Lung (tissue), 16 donors: ENCODE results near the gene FLT1. TPM values are rescaled to one million over a fixed set of nuclear protein-coding genes. Genes with fewer than 3 reads are reported as not detected.

Experiments
- ATAC-seq: fragments of 200-7000 bp; cut with Tn5 transposase; one replicate; pipeline ENCODE4 v1.9.1; 2020; ENCODE audit warnings: moderate number of reproducible peaks; ENCODE audit not compliant: insufficient read depth, low FRiP score
- DNase-seq, 3 donors: peaks; one replicate each; pipeline ENCODE4 v3.0.0-alpha.2; 2013 to 2017
- H3K27ac ChIP-seq, 2 donors: one replicate each; pipeline ENCODE4 v1.5.1; 2013; ENCODE audit warnings: mild to moderate bottlenecking in 2 of 2, moderate library complexity in 2 of 2, control low read depth in 1 of 2, inconsistent platforms in 1 of 2, low read depth in 1 of 2, low read length in 1 of 2
- H3K27me3 ChIP-seq, 3 donors: one replicate each; pipeline ENCODE4 v1.5.1; 2013; ENCODE audit warnings: low read length in 2 of 3; ENCODE audit not compliant: control insufficient read depth in 3 of 3, insufficient read depth in 3 of 3
- H3K36me3 ChIP-seq, 4 donors: one replicate each; pipeline ENCODE4 v1.5.1; 2013; ENCODE audit warnings: low read length in 4 of 4, mild to moderate bottlenecking in 1 of 4, moderate library complexity in 1 of 4; ENCODE audit not compliant: control insufficient read depth in 4 of 4, insufficient read depth in 4 of 4
- H3K4me1 ChIP-seq, 5 donors: one replicate each; pipeline ENCODE4 v1.5.1; 2013; ENCODE audit warnings: low read length in 5 of 5, mild to moderate bottlenecking in 2 of 5, moderate library complexity in 1 of 5; ENCODE audit not compliant: control insufficient read depth in 5 of 5, insufficient read depth in 5 of 5
- H3K4me3 ChIP-seq: one replicate; pipeline ENCODE4 v1.5.1; 2013; ENCODE audit warnings: mild to moderate bottlenecking, control low read depth, moderate library complexity
- H3K9ac ChIP-seq, 2 donors: one replicate each; pipeline ENCODE4 v1.5.1; 2013; ENCODE audit warnings: low read length in 2 of 2, control low read depth in 1 of 2; ENCODE audit not compliant: insufficient read depth in 1 of 2
- H3K9me3 ChIP-seq, 4 donors: one replicate each; pipeline ENCODE4 v1.5.1; 2013; ENCODE audit warnings: low read length in 3 of 4, mild to moderate bottlenecking in 1 of 4, moderate library complexity in 1 of 4; ENCODE audit not compliant: control insufficient read depth in 4 of 4, insufficient read depth in 3 of 4
- CTCF ChIP-seq: IDR thresholded peaks from 2 replicates; pipeline ENCODE4 v1.5.1; 2012; ENCODE audit warnings: mild to moderate bottlenecking; ENCODE audit errors: control extremely low read depth, extremely low read depth
- WGBS, 2 donors: extraction: QIAGEN DNeasy Blood & Tissue Kit; methylation state at CpG; one replicate each; pipeline ENCODE4 v1.1.7; 2013; 5-methylcytosine and 5-hydroxymethylcytosine counted together
- long read RNA-seq, 5 donors: transcript quantifications; one replicate each; lab custom pipeline, GENCODE V29; 2026
- polyA plus RNA-seq, 2 donors: library from polyadenylated mRNA; stranded (reverse); fragments of 200-250 nt; gene quantifications; one replicate each; pipeline ENCODE4 v1.2.1, GENCODE V29; 2013
- total RNA-seq, 2 donors: library from RNA; depleted of rRNA in 1 of 2; stranded (reverse); fragments of >200 nt in 1 of 2; gene quantifications; one replicate each; pipeline ENCODE4 v1.2.1, GENCODE V29; 2014 to 2021
- donor health status: control.
- donor health status: control.
- donor health status: Bipolar disorder and iron deficiency.
- donor health status: healthy.
- donor health status: DM: yes; HTN: yes; CAD: no.

FLT1 gene
- total RNA-seq (10 to 100 TPM; 36.3 to 71.3 TPM), polyA plus RNA-seq (10 to 100 TPM in 1 of 2 donors, 1 to 10 TPM in 1; 4.7 to 48.1 TPM)
- long read RNA-seq, donor 1, full-length matches to known transcripts, result 2 of 2 reads
- long read RNA-seq, donor 1, partial matches to known transcripts, result 0 of 2 reads
- long read RNA-seq, donor 1, other reads (novel, unspliced or antisense), result 0 of 2 reads
- long read RNA-seq, donor 2, full-length matches to known transcripts, result 1 of 1 reads
- long read RNA-seq, donor 2, partial matches to known transcripts, result 0 of 1 reads
- long read RNA-seq, donor 2, other reads (novel, unspliced or antisense), result 0 of 1 reads
- long read RNA-seq, donor 3, full-length matches to known transcripts, result 1 of 1 reads
- long read RNA-seq, donor 3, partial matches to known transcripts, result 0 of 1 reads
- long read RNA-seq, donor 3, other reads (novel, unspliced or antisense), result 0 of 1 reads
- long read RNA-seq, donor 4, result 0 reads
- long read RNA-seq, donor 5, full-length matches to known transcripts, result 2 of 2 reads
- long read RNA-seq, donor 5, partial matches to known transcripts, result 0 of 2 reads
- long read RNA-seq, donor 5, other reads (novel, unspliced or antisense), result 0 of 2 reads

GRCh38 chr13:28494778-28495537 is at the start of gene FLT1:
Gene FLT1, minus strand, starts transcription at chr13:28495128. Its CDS starts 285 bp downstream, at chr13:28494843.
- Histone ChIP-seq H3K36me3 (no peaks in the 10 kb centered on the region), H3K27me3 (peaks cover 6 to 68% (median 68%) of the 10 kb centered on the region in 3 donors), H3K27ac (peak within 1 kb of the TSS; percentile 79 to 91), H3K4me1 (peaks cover 0 to 14% (median 10%) of the 10 kb centered on the region in 5 donors), H3K4me3 (peak within 1 kb of the TSS; percentile 73), H3K9me3 (peaks cover 0 to 1% (median 0%) of the 10 kb centered on the region in 4 donors), H3K9ac (no peak within 1 kb of the TSS)
- WGBS, 2 donors, result 0 to 1% methylated on average over 82 to 84 of the region's 84 CpGs
- no peak for TF ChIP-seq CTCF
- ATAC-seq (peak; percentile 58), DNase-seq (peak; percentile 37 to 65 (median 39))

- ATAC-seq, result no peak
Observed at GRCh38 chr13:28544026-28544425, 49.1 kb upstream of the FLT1 start.

GRCh38 chr13:28542804-28543203 is 47.9 kb upstream of the FLT1 start:
- DNase-seq, result no peak
- H3K9me3 ChIP-seq, result peaks cover 0 to 11% (median 4%) of the 10 kb centered on the region in 4 donors
- no peak overlapping the region for H3K27ac ChIP-seq
- 90 to 94% methylated on average over 4 of the region's 4 CpGs for WGBS, 2 donors
- H3K27me3 ChIP-seq, result peaks cover 0 to 4% (median 0%) of the 10 kb centered on the region in 3 donors
- no peak overlapping the region for H3K4me3 ChIP-seq
- H3K4me1 ChIP-seq, result no peaks in the 10 kb centered on the region
- no peak overlapping the region for H3K9ac ChIP-seq
- no peaks in the 10 kb centered on the region for H3K36me3 ChIP-seq
- ATAC-seq, result no peak
- no peak for TF ChIP-seq CTCF

More at GRCh38 chr13:28544026-28544425, 49.1 kb upstream of the FLT1 start:
- no peak for TF ChIP-seq CTCF
- H3K36me3 ChIP-seq, result no peaks in the 10 kb centered on the region
- no peak for DNase-seq
- H3K9ac ChIP-seq, result no peak overlapping the region
- peaks cover 0 to 11% (median 4%) of the 10 kb centered on the region in 4 donors for H3K9me3 ChIP-seq
- H3K4me1 ChIP-seq, result no peaks in the 10 kb centered on the region
- peaks cover 0 to 4% (median 0%) of the 10 kb centered on the region in 3 donors for H3K27me3 ChIP-seq
- no peak overlapping the region for H3K27ac ChIP-seq
- WGBS, 2 donors, result 91 to 100% methylated on average over 1 of the region's 1 CpG
- H3K4me3 ChIP-seq, result no peak overlapping the region
